ENCODE results near the gene COPE.

DNA sequence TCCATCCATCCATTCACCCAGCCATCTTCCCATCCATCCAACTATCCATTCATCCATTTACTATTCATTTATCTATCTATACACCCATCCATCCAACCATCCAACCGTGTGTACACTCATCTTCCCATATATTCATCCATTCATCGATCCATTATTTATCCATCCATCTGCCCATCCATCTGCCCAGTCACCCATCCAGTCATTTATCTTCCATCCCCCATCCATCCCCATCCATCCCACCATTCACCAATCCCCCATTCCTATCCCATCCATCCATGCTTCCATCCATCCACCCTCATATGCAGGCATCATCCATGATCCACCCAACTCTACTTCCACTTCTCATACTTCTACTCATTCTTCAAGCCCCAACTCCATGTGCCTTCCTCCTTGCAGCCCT is 35.9 kb upstream of the COPE start:
- TF ChIP-seq, protein P1, sequence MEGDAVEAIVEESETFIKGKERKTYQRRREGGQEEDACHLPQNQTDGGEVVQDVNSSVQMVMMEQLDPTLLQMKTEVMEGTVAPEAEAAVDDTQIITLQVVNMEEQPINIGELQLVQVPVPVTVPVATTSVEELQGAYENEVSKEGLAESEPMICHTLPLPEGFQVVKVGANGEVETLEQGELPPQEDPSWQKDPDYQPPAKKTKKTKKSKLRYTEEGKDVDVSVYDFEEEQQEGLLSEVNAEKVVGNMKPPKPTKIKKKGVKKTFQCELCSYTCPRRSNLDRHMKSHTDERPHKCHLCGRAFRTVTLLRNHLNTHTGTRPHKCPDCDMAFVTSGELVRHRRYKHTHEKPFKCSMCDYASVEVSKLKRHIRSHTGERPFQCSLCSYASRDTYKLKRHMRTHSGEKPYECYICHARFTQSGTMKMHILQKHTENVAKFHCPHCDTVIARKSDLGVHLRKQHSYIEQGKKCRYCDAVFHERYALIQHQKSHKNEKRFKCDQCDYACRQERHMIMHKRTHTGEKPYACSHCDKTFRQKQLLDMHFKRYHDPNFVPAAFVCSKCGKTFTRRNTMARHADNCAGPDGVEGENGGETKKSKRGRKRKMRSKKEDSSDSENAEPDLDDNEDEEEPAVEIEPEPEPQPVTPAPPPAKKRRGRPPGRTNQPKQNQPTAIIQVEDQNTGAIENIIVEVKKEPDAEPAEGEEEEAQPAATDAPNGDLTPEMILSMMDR (IDR thresholded peaks at IDR 0.05) = no peak
- TF ChIP-seq POLR2A (IDR thresholded peaks at IDR 0.05) = no peak
